DMS 273 (cell line): Measurements from ENCODE around the gene SLC26A4.
A peak's percentile ranks its signal among the peaks of the same experiment; 100 is the strongest.

Experiments
- DNase-seq: peaks from one replicate; lab custom pipeline; 2025; ENCODE audit not compliant: unreplicated experiment; lab: John Stamatoyannopoulos, UW

SLC26A4 gene

GRCh38 chr7:107743567-107744344 lies 83.1 kb downstream of the SLC26A4 start, which contains the start of gene CBLL1:
Gene CBLL1, plus strand, starts transcription at chr7:107744142. Its CDS starts 22 bp downstream, at chr7:107744164.
- peak; percentile 99 for DNase-seq

- DNase-seq: no peak
Observed at GRCh38 chr7:107744345-107744750, 83.7 kb downstream of the SLC26A4 start.

- no peak for DNase-seq
Observed at GRCh38 chr7:107746006-107746405, 85.4 kb downstream of the SLC26A4 start.

DNA sequence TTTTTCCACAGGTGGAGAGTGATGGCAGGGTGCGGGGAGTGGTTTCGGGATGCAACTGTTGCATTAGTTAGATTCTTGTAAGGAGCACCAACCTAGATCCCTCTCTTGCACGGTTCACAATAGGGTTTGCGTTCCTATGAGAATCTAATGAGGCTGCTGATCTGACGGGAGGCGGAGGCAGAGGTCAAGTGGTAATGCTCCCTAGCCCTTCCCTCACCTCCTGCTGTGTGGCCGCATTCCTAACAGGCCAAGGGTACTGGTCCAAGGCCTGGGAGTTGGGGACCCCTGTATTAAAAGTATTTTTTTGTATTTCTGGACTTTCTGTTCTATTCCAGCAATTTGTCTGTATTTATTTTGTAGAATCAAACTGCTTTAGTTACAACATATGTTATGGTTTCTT lies 90.5 kb downstream of the SLC26A4 start:
- no peak for DNase-seq

DNA sequence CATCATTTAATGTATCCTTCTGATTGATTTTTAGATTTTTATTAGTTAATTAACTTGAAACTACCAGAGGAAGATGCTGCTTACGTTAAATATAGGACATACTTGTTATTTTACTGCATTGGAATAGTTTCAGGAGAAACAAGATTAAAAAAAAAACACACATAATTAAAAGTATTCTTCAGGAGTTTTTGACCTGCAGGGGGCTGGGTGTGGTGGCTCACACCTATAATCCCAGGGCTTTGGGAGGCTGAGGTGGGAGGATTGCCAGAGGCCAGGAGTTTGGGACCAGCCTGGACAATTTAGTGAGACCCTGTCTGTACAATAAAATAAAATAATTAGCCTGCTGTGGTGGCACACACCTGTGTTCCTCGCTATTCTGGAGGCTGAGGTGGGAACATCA lies 94.0 kb downstream of the SLC26A4 start:
- DNase-seq: peak; percentile 14

DNA sequence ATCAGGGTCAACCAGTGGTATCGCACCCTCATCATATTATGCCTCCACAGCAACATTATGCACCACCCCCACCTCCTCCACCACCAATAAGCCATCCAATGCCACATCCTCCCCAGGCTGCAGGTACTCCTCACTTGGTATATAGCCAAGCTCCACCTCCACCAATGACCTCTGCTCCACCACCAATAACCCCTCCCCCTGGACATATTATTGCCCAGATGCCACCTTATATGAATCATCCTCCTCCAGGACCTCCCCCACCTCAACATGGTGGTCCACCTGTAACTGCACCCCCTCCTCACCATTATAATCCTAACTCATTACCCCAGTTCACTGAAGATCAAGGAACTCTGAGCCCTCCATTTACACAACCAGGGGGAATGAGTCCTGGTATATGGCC lies 98.0 kb downstream of the SLC26A4 start:
- DNase-seq: no peak

DNA sequence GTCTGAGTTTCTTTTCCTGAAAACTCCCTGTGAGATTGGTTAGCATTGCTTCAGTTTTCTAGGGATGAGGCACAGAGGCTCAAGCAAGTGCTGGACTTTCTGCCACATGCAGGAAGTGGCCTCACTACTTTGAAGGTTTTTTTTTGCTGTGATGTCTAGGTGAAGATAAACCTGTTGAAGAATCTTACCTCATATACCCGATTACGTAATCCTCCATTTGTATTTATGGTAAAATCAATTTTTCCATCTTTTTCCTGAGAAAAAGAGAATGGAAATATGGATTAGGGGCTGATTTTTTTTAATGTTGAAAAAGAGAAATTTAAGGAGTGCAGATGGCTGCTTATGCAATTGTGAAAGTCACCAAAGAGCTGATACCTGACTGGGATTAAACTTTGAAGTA lies 106.8 kb downstream of the SLC26A4 start:
- no peak for DNase-seq
